Measurements from ENCODE around the gene TUBA4B. TPM values are rescaled to one million over a fixed set of nuclear protein-coding genes. Genes with fewer than 3 reads are reported as not detected.

Gene TUBA4B
- total RNA-seq, 4 donors from 2014 or later, result not detected

GRCh38 chr2:219274361-219274921, 21.4 kb downstream of the TUBA4B start:
- Histone ChIP-seq H3K9me3 (no peaks in the 10 kb centered on the region), H3K27me3 (no peaks in the 10 kb centered on the region), H3K4me3 (no peak overlapping the region), H3K27ac (peak overlapping the region; percentile 41 to 86 (median 82)), H3K36me3 (no peaks in the 10 kb centered on the region), H3K4me1 (peaks cover 4 to 30% (median 14%) of the 10 kb centered on the region in 3 donors)
- peak; percentile 37 for TF ChIP-seq POLR2AphosphoS5 (IDR thresholded peaks at IDR 0.05)
- no peak for TF ChIP-seq POLR2A (IDR thresholded peaks at IDR 0.05)
- peak in 1 of 4 experiments; percentile 11 for TF ChIP-seq CTCF (IDR thresholded peaks at IDR 0.05)
- TF ChIP-seq EP300 (IDR thresholded peaks at IDR 0.05), result no peak
- 15 to 40% methylated on average over 3 of the region's 6 CpGs for WGBS, 2 donors (ENCODE audit: low coverage in 1 of 2)
- peak; percentile 24 for ATAC-seq

GRCh38 chr2:219277703-219278654, 24.9 kb downstream of the TUBA4B start:
- no peaks in the 10 kb centered on the region for H3K27me3 ChIP-seq
- no peak overlapping the region for H3K4me3 ChIP-seq
- H3K9me3 ChIP-seq, result no peaks in the 10 kb centered on the region
- WGBS, 2 donors (ENCODE audit: low coverage in 1 of 2), result 20 to 25% methylated on average over 1 to 23 of the region's 25 CpGs
- H3K36me3 ChIP-seq, result peaks cover 0 to 27% of the 10 kb centered on the region in 2 donors
- H3K27ac ChIP-seq, result peak overlapping the region; percentile 95 to 99 (median 96)
- peak; percentile 12 for ATAC-seq
- H3K4me1 ChIP-seq, result peaks cover 4 to 61% (median 20%) of the 10 kb centered on the region in 3 donors
- TF ChIP-seq CTCF (IDR thresholded peaks at IDR 0.05) (peak in 3 of 4 experiments; percentile 95 to 99 (median 97)), POLR2A (IDR thresholded peaks at IDR 0.05) (no peak)

- H3K27ac ChIP-seq, result peak overlapping the region; percentile 95 to 99 (median 96)
- ATAC-seq, result no peak
- H3K27me3 ChIP-seq, result no peaks in the 10 kb centered on the region
- 0 to 13% methylated on average over 4 to 9 of the region's 9 CpGs for WGBS, 2 donors (ENCODE audit: low coverage in 1 of 2)
- H3K4me3 ChIP-seq, result peak overlapping the region; percentile 74 to 81
- TF ChIP-seq EP300 (IDR thresholded peaks at IDR 0.05), result no peak
- TF ChIP-seq CTCF (IDR thresholded peaks at IDR 0.05), result peak in 1 of 4 experiments; percentile 11
- H3K9me3 ChIP-seq, result no peaks in the 10 kb centered on the region
- peaks cover 4 to 63% (median 20%) of the 10 kb centered on the region in 3 donors for H3K4me1 ChIP-seq
- H3K36me3 ChIP-seq, result peaks cover 0 to 34% of the 10 kb centered on the region in 2 donors
Measured at GRCh38 chr2:219278655-219279150, 25.7 kb downstream of the TUBA4B start.

- peak within 1 kb of the TSS; percentile 74 to 81 for H3K4me3 ChIP-seq
- no peaks in the 10 kb centered on the region for H3K9me3 ChIP-seq
- peak within 1 kb of the TSS; percentile 95 to 99 (median 96) for H3K27ac ChIP-seq
- no peaks in the 10 kb centered on the region for H3K27me3 ChIP-seq
- 0% methylated on average over 2 to 4 of the region's 65 CpGs for WGBS, 2 donors (ENCODE audit: low coverage in 1 of 2)
- H3K36me3 ChIP-seq, result peaks cover 0 to 41% of the 10 kb centered on the region in 2 donors
- H3K4me1 ChIP-seq, result peaks cover 4 to 60% (median 15%) of the 10 kb centered on the region in 3 donors
- TF ChIP-seq POLR2AphosphoS5 (IDR thresholded peaks at IDR 0.05) (peak; percentile 97), CTCF (IDR thresholded peaks at IDR 0.05) (peak in 1 of 4 experiments; percentile 29), POLR2A (IDR thresholded peaks at IDR 0.05) (peak; percentile 93 to 95), EP300 (IDR thresholded peaks at IDR 0.05) (peak; percentile 78)
- peak; percentile 94 for ATAC-seq
Measured at GRCh38 chr2:219279151-219279915, 26.3 kb downstream of the TUBA4B start, which contains the start of gene DNAJB2. Gene DNAJB2, plus strand, starts transcription at chr2:219279366. Its CDS starts 468 bp downstream, at chr2:219279834.
